HG03196 (cell line): ENCODE data around the gene CXXC1.
"Not testable (repeated sequence)": the region's sequence is repeated elsewhere in the genome, so short reads cannot be mapped to it uniquely, and the experiment has no call there.

Experiments
- ATAC-seq: cut with Tn5 transposase; IDR thresholded peaks from one replicate; pipeline ENCODE4 v1.9.1; 2021; ENCODE audit not compliant: unreplicated experiment

Gene CXXC1

GRCh38 chr18:50298443-50299284, 11.2 kb upstream of the CXXC1 start:
- ATAC-seq: no peak

- ATAC-seq: peak; percentile 99
These were observed 10.3 kb upstream of the CXXC1 start for GRCh38 chr18:50297621-50298442.

- ATAC-seq: no peak
These were observed 5.5 kb upstream of the CXXC1 start for GRCh38 chr18:50293039-50293438.

- no peak for ATAC-seq
These were observed 1.6 kb upstream of the CXXC1 start for GRCh38 chr18:50289108-50289443.

- not testable (repeated sequence) for ATAC-seq
These were observed 1.0 kb upstream of the CXXC1 start for GRCh38 chr18:50288348-50289107.

- no peak for ATAC-seq
These were observed 458 bp downstream of the CXXC1 start for GRCh38 chr18:50287028-50287440.

GRCh38 chr18:50286391-50287027, 983 bp downstream of the CXXC1 start:
- no peak for ATAC-seq

GRCh38 chr18:50285631-50286321, 1.7 kb downstream of the CXXC1 start:
- no peak for ATAC-seq

GRCh38 chr18:50285071-50285470, 2.4 kb downstream of the CXXC1 start:
- ATAC-seq: no peak

GRCh38 chr18:50284255-50284885, 3.1 kb downstream of the CXXC1 start:
- ATAC-seq: no peak

GRCh38 chr18:50283469-50284209, 3.9 kb downstream of the CXXC1 start:
- no peak for ATAC-seq

GRCh38 chr18:50282521-50283335, 4.8 kb downstream of the CXXC1 start:
- no peak for ATAC-seq

- ATAC-seq: no peak
These were observed 5.4 kb downstream of the CXXC1 start for GRCh38 chr18:50281972-50282520.

- ATAC-seq: peak; percentile 82
These were observed 6.1 kb downstream of the CXXC1 start, which contains the start of gene MBD1 for GRCh38 chr18:50281295-50281971. TSS of gene MBD1 (minus strand) at chr18:50281523. CDS start at chr18:50279992, 1,531 bp downstream.

GRCh38 chr18:50280707-50281294, 6.7 kb downstream of the CXXC1 start:
- ATAC-seq: no peak

- no peak for ATAC-seq
These were observed 7.7 kb downstream of the CXXC1 start for GRCh38 chr18:50279752-50280151.

- ATAC-seq: no peak
These were observed 9.6 kb downstream of the CXXC1 start for GRCh38 chr18:50277942-50278341.
